ENCODE results near the gene ABCD1.

Gene ABCD1

DNA sequence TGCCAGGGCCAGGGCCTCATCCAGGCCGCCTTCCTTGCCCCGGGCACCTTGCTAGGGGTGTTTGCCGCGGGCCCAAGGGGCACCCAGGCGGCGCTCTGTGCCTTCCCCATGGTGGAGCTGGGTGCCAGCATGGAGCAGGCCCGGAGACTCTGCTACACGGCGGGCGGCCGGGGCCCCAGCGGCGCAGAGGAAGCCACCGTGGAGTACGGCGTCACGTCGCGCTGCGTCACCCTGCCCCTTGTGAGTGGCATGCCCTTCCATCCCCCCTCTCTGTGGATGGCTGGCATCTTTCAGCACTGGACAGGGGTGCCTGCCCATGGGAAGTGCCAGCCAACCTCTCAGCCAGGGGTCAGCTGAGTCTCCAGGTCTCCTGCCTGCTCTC is 43.0 kb downstream of the ABCD1 start:
- H3K23ac ChIP-seq (ENCODE audit: low read length), result no peak overlapping the region
- H3K9me3 ChIP-seq (ENCODE audit: insufficient read depth, low read depth, low read length), result no peaks in the 10 kb centered on the region
- no peak overlapping the region for H3K14ac ChIP-seq (ENCODE audit: low read length)
- no peak overlapping the region for H3K27ac ChIP-seq (ENCODE audit: low read depth, low read length)
- H2AK5ac ChIP-seq (ENCODE audit: low read length), result no peak overlapping the region
- H4K8ac ChIP-seq (ENCODE audit: low read depth, low read length), result no peak overlapping the region
- H2AFZ ChIP-seq (ENCODE audit: insufficient read depth, low read length, poor library complexity), result no peak overlapping the region
- H3K27me3 ChIP-seq (ENCODE audit: insufficient read depth, low read length), result no peaks in the 10 kb centered on the region
- no peak overlapping the region for H2BK120ac ChIP-seq (ENCODE audit: insufficient read depth, low read length, poor library complexity)
- no peaks in the 10 kb centered on the region for H3K4me1 ChIP-seq (ENCODE audit: control insufficient read depth in 1 of 2, insufficient read depth in 2 of 2, low read length in 2 of 2)
- H3K4me2 ChIP-seq (ENCODE audit: low read length), result no peak overlapping the region
- no peak overlapping the region for H4K91ac ChIP-seq (ENCODE audit: low read depth, low read length)
- H4K12ac ChIP-seq (ENCODE audit: low read depth, low read length), result no peak overlapping the region
- no peaks in the 10 kb centered on the region for H3K79me1 ChIP-seq (ENCODE audit: low read length)
- no peak overlapping the region for H3K4me3 ChIP-seq (ENCODE audit: low read depth, low read length)
- H2BK12ac ChIP-seq (ENCODE audit: low read length), result no peak overlapping the region
- H3K79me2 ChIP-seq (ENCODE audit: control insufficient read depth, insufficient read depth, low read length, poor library complexity), result no peaks in the 10 kb centered on the region
- no peak overlapping the region for H2BK5ac ChIP-seq (ENCODE audit: low read depth, low read length, poor library complexity)
- no CpG with 5 or more reads among the region's 20 CpGs for WGBS (ENCODE audit: extremely low coverage, insufficient coverage, insufficient read length)
- DNase-seq, result no peak
- H3K4ac ChIP-seq (ENCODE audit: low read depth, low read length), result no peak overlapping the region
- H3K9ac ChIP-seq (ENCODE audit: low read length), result no peak overlapping the region
- H3K36me3 ChIP-seq (ENCODE audit: control insufficient read depth in 1 of 2, insufficient read depth in 2 of 2, low read length in 2 of 2), result no peaks in the 10 kb centered on the region
- no peak overlapping the region for H3K18ac ChIP-seq (ENCODE audit: low read length)

DNA sequence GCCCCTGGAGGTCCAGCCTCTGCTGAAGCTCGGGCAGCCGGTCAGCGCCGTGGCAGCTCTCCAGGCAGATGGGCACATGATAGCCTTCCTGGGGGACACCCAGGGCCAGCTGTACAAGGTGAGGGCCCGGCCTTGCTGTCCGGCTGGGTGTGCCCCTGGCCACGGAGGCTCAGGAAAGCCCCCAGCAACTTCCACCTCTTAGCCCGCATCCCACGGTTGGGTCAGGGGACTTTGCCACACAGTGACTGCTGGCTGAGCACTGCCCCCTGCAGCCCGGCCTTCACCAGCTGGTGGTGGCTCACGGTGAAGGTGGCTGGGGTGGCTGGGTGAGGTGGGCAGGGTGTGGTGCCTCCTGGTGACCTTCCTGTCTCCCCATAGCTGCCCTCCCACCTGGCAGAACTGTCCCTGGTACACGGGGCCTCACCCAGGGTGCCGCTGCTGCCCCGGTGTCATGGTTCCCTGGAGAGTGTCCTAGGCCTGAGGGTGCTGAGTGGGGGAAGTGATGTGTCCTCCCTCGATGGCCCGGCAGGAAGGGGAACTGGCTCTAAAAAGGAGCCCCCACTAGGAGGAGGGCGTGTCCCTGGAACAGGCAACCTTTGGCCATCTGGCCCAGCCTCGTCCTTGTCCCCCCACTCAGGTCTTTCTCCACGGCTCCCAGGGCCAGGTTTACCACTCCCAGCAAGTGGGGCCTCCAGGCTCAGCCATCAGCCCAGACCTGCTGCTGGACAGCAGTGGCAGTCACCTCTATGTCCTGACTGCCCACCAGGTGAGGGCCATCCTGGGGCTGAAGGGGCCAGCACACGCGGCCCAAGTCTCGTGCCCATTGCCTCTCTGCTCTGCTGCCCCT is 43.9 kb downstream of the ABCD1 start:
- Histone ChIP-seq H3K23ac (ENCODE audit: low read length) (no peak overlapping the region), H2AFZ (ENCODE audit: insufficient read depth, low read length, poor library complexity) (no peak overlapping the region), H2BK5ac (ENCODE audit: low read depth, low read length, poor library complexity) (no peak overlapping the region), H3K18ac (ENCODE audit: low read length) (no peak overlapping the region), H2AK5ac (ENCODE audit: low read length) (no peak overlapping the region), H3K79me1 (ENCODE audit: low read length) (no peaks in the 10 kb centered on the region), H3K14ac (ENCODE audit: low read length) (no peak overlapping the region), H3K4me2 (ENCODE audit: low read length) (no peak overlapping the region), H3K79me2 (ENCODE audit: control insufficient read depth, insufficient read depth, low read length, poor library complexity) (no peaks in the 10 kb centered on the region), H3K4me3 (ENCODE audit: low read depth, low read length) (no peak overlapping the region), H3K9ac (ENCODE audit: low read length) (no peak overlapping the region), H3K27ac (ENCODE audit: low read depth, low read length) (no peak overlapping the region), H3K4me1 (ENCODE audit: control insufficient read depth in 1 of 2, insufficient read depth in 2 of 2, low read length in 2 of 2) (no peaks in the 10 kb centered on the region), H3K27me3 (ENCODE audit: insufficient read depth, low read length) (no peaks in the 10 kb centered on the region), H2BK120ac (ENCODE audit: insufficient read depth, low read length, poor library complexity) (no peak overlapping the region), H2BK12ac (ENCODE audit: low read length) (no peak overlapping the region), H3K9me3 (ENCODE audit: insufficient read depth, low read depth, low read length) (no peaks in the 10 kb centered on the region), H4K12ac (ENCODE audit: low read depth, low read length) (no peak overlapping the region), H4K91ac (ENCODE audit: low read depth, low read length) (no peak overlapping the region), H3K4ac (ENCODE audit: low read depth, low read length) (no peak overlapping the region), H3K36me3 (ENCODE audit: control insufficient read depth in 1 of 2, insufficient read depth in 2 of 2, low read length in 2 of 2) (no peaks in the 10 kb centered on the region), H4K8ac (ENCODE audit: low read depth, low read length) (no peak overlapping the region)
- no CpG with 5 or more reads among the region's 22 CpGs for WGBS (ENCODE audit: extremely low coverage, insufficient coverage, insufficient read length)
- no peak for DNase-seq

GRCh38 chrX:153769158-153769864 is 44.7 kb downstream of the ABCD1 start:
- no peaks in the 10 kb centered on the region for H3K9me3 ChIP-seq (ENCODE audit: insufficient read depth, low read depth, low read length)
- H3K27me3 ChIP-seq (ENCODE audit: insufficient read depth, low read length), result no peaks in the 10 kb centered on the region
- no peak overlapping the region for H3K27ac ChIP-seq (ENCODE audit: low read depth, low read length)
- H4K91ac ChIP-seq (ENCODE audit: low read depth, low read length), result no peak overlapping the region
- H2BK5ac ChIP-seq (ENCODE audit: low read depth, low read length, poor library complexity), result no peak overlapping the region
- H3K9ac ChIP-seq (ENCODE audit: low read length), result no peak overlapping the region
- no peaks in the 10 kb centered on the region for H3K36me3 ChIP-seq (ENCODE audit: control insufficient read depth in 1 of 2, insufficient read depth in 2 of 2, low read length in 2 of 2)
- H3K79me1 ChIP-seq (ENCODE audit: low read length), result no peaks in the 10 kb centered on the region
- no peak overlapping the region for H2BK120ac ChIP-seq (ENCODE audit: insufficient read depth, low read length, poor library complexity)
- no peak for DNase-seq
- no peak overlapping the region for H3K4me3 ChIP-seq (ENCODE audit: low read depth, low read length)
- no peak overlapping the region for H2AK5ac ChIP-seq (ENCODE audit: low read length)
- H2BK12ac ChIP-seq (ENCODE audit: low read length), result no peak overlapping the region
- no CpG with 5 or more reads among the region's 23 CpGs for WGBS (ENCODE audit: extremely low coverage, insufficient coverage, insufficient read length)
- H3K4me1 ChIP-seq (ENCODE audit: control insufficient read depth in 1 of 2, insufficient read depth in 2 of 2, low read length in 2 of 2), result no peaks in the 10 kb centered on the region
- H4K8ac ChIP-seq (ENCODE audit: low read depth, low read length), result no peak overlapping the region
- H4K12ac ChIP-seq (ENCODE audit: low read depth, low read length), result no peak overlapping the region
- no peak overlapping the region for H3K18ac ChIP-seq (ENCODE audit: low read length)
- H3K4me2 ChIP-seq (ENCODE audit: low read length), result no peak overlapping the region
- H3K14ac ChIP-seq (ENCODE audit: low read length), result no peak overlapping the region
- H2AFZ ChIP-seq (ENCODE audit: insufficient read depth, low read length, poor library complexity), result no peak overlapping the region
- H3K79me2 ChIP-seq (ENCODE audit: control insufficient read depth, insufficient read depth, low read length, poor library complexity), result no peaks in the 10 kb centered on the region
- no peak overlapping the region for H3K23ac ChIP-seq (ENCODE audit: low read length)
- H3K4ac ChIP-seq (ENCODE audit: low read depth, low read length), result no peak overlapping the region

DNA sequence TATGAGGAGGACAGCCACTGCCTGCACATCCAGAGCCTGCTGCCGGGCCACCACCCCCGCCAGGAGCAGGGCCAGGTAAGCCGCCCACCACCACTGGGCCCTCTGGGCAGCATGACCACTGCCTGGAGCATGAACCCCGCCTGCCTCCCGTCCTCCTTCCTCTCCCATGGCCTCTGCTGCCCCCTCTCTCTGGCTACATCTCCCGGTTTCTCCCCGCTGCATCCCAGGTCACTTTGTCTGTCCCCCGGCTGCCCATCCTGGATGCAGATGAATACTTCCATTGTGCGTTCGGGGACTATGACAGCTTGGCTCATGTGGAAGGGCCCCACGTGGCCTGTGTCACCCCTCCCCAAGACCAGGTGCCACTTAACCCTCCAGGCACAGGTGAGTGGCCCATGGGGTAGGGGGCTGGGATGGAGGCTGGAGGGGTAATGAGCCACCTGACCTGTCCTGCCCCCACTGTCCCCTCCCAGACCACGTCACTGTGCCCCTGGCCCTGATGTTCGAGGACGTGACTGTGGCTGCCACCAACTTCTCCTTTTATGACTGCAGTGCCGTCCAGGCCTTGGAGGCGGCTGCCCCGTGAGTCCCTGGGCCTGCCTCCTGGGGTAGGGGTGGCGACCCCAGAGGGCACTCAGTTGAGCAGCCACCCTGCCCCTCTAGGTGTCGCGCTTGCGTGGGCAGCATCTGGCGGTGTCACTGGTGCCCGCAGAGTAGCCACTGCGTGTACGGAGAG is 45.4 kb downstream of the ABCD1 start:
- Histone ChIP-seq H4K91ac (ENCODE audit: low read depth, low read length) (no peak overlapping the region), H3K4ac (ENCODE audit: low read depth, low read length) (no peak overlapping the region), H3K4me1 (ENCODE audit: control insufficient read depth in 1 of 2, insufficient read depth in 2 of 2, low read length in 2 of 2) (no peaks in the 10 kb centered on the region), H4K12ac (ENCODE audit: low read depth, low read length) (no peak overlapping the region), H2BK5ac (ENCODE audit: low read depth, low read length, poor library complexity) (no peak overlapping the region), H3K14ac (ENCODE audit: low read length) (no peak overlapping the region), H2AFZ (ENCODE audit: insufficient read depth, low read length, poor library complexity) (no peak overlapping the region), H3K79me2 (ENCODE audit: control insufficient read depth, insufficient read depth, low read length, poor library complexity) (no peaks in the 10 kb centered on the region), H3K27ac (ENCODE audit: low read depth, low read length) (no peak overlapping the region), H3K9me3 (ENCODE audit: insufficient read depth, low read depth, low read length) (no peaks in the 10 kb centered on the region), H3K36me3 (ENCODE audit: control insufficient read depth in 1 of 2, insufficient read depth in 2 of 2, low read length in 2 of 2) (no peaks in the 10 kb centered on the region), H2BK120ac (ENCODE audit: insufficient read depth, low read length, poor library complexity) (no peak overlapping the region), H3K18ac (ENCODE audit: low read length) (no peak overlapping the region), H2AK5ac (ENCODE audit: low read length) (no peak overlapping the region), H3K9ac (ENCODE audit: low read length) (no peak overlapping the region), H3K4me3 (ENCODE audit: low read depth, low read length) (no peak overlapping the region), H3K79me1 (ENCODE audit: low read length) (no peaks in the 10 kb centered on the region), H3K23ac (ENCODE audit: low read length) (no peak overlapping the region), H3K4me2 (ENCODE audit: low read length) (no peak overlapping the region), H3K27me3 (ENCODE audit: insufficient read depth, low read length) (no peaks in the 10 kb centered on the region), H4K8ac (ENCODE audit: low read depth, low read length) (no peak overlapping the region), H2BK12ac (ENCODE audit: low read length) (no peak overlapping the region)
- no peak for DNase-seq
- no CpG with 5 or more reads among the region's 25 CpGs for WGBS (ENCODE audit: extremely low coverage, insufficient coverage, insufficient read length)

All from trophoblast cell (in vitro differentiated cells and primary cell).